Right renal cortex interstitium (tissue), 3 donors: ENCODE data around the gene RAB40B. TPM values are rescaled to one million over a fixed set of nuclear protein-coding genes. Genes with fewer than 3 reads are reported as not detected.

Experiments used
- DNase-seq, 3 donors: peaks; one replicate each; pipeline ENCODE4 v3.0.0-alpha.2; 2013; ENCODE audit warnings: low read depth in 3 of 3, low spot score in 2 of 3
- polyA plus RNA-seq, 3 donors: library from polyadenylated mRNA; unstranded; fragments of 120-200 nt; gene quantifications; one replicate each; pipeline ENCODE4 v1.2.1, GENCODE V29; 2013; ENCODE audit not compliant: insufficient read length in 3 of 3

Gene RAB40B
- polyA plus RNA-seq, 3 donors = 15.1 to 17.4 (median 17.2) TPM

- DNase-seq = no peak
Measured at GRCh38 chr17:82693168-82693867, 5.2 kb downstream of the RAB40B start.

- DNase-seq = no peak
Measured at GRCh38 chr17:82692268-82692667, 6.2 kb downstream of the RAB40B start.

GRCh38 chr17:82691714-82692113 lies 6.8 kb downstream of the RAB40B start:
- DNase-seq = no peak

- DNase-seq = no peak
Measured at GRCh38 chr17:82690786-82691489, 7.6 kb downstream of the RAB40B start.

GRCh38 chr17:82689077-82689476 lies 9.4 kb downstream of the RAB40B start:
- no peak for DNase-seq

- DNase-seq = no peak
Measured at GRCh38 chr17:82687871-82688270, 10.6 kb downstream of the RAB40B start.

- no peak for DNase-seq
Measured at GRCh38 chr17:82687375-82687861, 11.1 kb downstream of the RAB40B start.

GRCh38 chr17:82686366-82687324 lies 11.9 kb downstream of the RAB40B start:
- no peak for DNase-seq

- no peak for DNase-seq
Measured at GRCh38 chr17:82685291-82685690, 13.2 kb downstream of the RAB40B start.

GRCh38 chr17:82684228-82684841 lies 14.2 kb downstream of the RAB40B start:
- DNase-seq = no peak

GRCh38 chr17:82683534-82683933 lies 15.0 kb downstream of the RAB40B start:
- no peak for DNase-seq

GRCh38 chr17:82681547-82681946 lies 17.0 kb downstream of the RAB40B start:
- no peak for DNase-seq

- DNase-seq = no peak
Measured at GRCh38 chr17:82679586-82680465, 18.7 kb downstream of the RAB40B start.

GRCh38 chr17:82678265-82678891 lies 20.1 kb downstream of the RAB40B start:
- no peak for DNase-seq

- no peak for DNase-seq
Measured at GRCh38 chr17:82677353-82677925, 21.1 kb downstream of the RAB40B start.

GRCh38 chr17:82675476-82676245 lies 22.8 kb downstream of the RAB40B start:
- DNase-seq = no peak

GRCh38 chr17:82674656-82675475 lies 23.6 kb downstream of the RAB40B start:
- no peak for DNase-seq
